Measurements from ENCODE around the gene NT5C3B.

DNA sequence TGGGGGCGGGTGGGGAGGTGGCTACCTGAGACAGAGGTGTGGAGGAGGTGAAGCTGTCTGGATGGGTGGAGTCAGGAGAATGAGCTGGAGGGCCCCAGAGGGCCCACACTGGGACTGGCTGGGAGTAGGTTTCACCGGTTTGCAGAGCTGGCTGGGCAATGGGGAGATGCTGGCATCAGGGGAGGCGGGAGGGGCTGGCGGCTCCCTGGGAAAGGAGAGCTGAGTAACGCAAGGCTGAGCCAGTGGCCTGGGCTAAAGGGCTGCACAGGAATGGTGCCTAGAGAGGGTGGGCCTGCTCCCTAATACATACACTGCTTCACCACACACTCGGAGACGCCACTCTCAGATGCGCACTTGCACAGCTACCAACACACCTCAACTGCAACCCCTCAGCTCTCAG lies 36.7 kb downstream of the NT5C3B start:
- TF ChIP-seq, protein P1, sequence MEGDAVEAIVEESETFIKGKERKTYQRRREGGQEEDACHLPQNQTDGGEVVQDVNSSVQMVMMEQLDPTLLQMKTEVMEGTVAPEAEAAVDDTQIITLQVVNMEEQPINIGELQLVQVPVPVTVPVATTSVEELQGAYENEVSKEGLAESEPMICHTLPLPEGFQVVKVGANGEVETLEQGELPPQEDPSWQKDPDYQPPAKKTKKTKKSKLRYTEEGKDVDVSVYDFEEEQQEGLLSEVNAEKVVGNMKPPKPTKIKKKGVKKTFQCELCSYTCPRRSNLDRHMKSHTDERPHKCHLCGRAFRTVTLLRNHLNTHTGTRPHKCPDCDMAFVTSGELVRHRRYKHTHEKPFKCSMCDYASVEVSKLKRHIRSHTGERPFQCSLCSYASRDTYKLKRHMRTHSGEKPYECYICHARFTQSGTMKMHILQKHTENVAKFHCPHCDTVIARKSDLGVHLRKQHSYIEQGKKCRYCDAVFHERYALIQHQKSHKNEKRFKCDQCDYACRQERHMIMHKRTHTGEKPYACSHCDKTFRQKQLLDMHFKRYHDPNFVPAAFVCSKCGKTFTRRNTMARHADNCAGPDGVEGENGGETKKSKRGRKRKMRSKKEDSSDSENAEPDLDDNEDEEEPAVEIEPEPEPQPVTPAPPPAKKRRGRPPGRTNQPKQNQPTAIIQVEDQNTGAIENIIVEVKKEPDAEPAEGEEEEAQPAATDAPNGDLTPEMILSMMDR (IDR thresholded peaks at IDR 0.05): no peak
- TF ChIP-seq POLR2AphosphoS5 (IDR thresholded peaks at IDR 0.05; ENCODE audit: low read depth, low read length) (no peak), TCF7L2 (IDR thresholded peaks at IDR 0.05; ENCODE audit: low read depth, low read length) (no peak), SIN3A (IDR thresholded peaks at IDR 0.05; ENCODE audit: borderline replicate concordance, insufficient read depth, low read depth, low read length) (no peak)
- TF ChIP-seq, protein P2, sequence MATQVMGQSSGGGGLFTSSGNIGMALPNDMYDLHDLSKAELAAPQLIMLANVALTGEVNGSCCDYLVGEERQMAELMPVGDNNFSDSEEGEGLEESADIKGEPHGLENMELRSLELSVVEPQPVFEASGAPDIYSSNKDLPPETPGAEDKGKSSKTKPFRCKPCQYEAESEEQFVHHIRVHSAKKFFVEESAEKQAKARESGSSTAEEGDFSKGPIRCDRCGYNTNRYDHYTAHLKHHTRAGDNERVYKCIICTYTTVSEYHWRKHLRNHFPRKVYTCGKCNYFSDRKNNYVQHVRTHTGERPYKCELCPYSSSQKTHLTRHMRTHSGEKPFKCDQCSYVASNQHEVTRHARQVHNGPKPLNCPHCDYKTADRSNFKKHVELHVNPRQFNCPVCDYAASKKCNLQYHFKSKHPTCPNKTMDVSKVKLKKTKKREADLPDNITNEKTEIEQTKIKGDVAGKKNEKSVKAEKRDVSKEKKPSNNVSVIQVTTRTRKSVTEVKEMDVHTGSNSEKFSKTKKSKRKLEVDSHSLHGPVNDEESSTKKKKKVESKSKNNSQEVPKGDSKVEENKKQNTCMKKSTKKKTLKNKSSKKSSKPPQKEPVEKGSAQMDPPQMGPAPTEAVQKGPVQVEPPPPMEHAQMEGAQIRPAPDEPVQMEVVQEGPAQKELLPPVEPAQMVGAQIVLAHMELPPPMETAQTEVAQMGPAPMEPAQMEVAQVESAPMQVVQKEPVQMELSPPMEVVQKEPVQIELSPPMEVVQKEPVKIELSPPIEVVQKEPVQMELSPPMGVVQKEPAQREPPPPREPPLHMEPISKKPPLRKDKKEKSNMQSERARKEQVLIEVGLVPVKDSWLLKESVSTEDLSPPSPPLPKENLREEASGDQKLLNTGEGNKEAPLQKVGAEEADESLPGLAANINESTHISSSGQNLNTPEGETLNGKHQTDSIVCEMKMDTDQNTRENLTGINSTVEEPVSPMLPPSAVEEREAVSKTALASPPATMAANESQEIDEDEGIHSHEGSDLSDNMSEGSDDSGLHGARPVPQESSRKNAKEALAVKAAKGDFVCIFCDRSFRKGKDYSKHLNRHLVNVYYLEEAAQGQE (IDR thresholded peaks at IDR 0.05; ENCODE audit: insufficient read depth in 1 of 2, low read depth in 2 of 2, low read length in 1 of 2): no peak
